GM18526 (cell line): ENCODE measurements around the gene SLC8B1.

Source experiments
- POLR2A ChIP-seq: IDR thresholded peaks from 3 replicates; pipeline ENCODE4 v1.6.1; 2011; ENCODE audit not compliant: insufficient read length; ENCODE audit errors: extremely low read depth

Gene SLC8B1

DNA sequence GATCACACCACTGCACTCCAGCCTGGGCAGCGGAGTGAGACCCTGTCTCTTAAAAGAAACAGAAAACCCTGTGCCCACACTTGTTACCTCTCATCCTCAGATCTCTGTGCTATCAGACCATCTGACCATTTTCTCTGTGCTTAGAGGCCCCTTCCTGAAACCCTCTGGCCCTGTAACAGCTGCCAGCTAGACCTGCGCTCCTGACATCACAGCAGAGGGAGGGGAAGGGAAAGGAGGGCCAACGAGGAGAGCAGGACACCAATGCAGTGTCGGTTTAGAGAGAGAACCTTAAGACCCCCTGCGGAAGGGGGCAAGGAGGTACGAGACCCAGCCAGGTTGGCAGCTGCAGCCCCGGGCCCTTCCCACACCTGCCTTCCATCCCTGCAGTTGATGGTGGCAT, 42.4 kb downstream of the SLC8B1 start:
- TF ChIP-seq POLR2A = no peak

DNA sequence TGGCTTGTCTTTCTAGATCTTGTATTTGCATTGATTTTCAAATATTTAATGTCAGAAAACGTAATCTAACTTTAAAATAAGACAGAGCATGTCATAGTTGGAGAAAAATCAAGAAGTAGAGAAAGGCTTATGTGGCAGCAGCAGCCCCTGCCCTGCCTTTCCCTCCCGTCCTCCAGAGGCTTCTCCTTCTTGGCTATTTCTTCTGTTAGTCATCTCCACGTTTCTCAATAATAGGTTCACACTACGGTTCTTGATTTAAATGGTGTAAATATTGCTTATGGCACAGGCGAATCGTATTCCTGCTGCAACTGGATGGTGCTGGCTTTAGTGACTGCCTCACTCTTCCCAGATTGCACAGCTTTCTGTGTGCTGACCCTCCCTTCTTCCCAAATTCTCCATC, 42.8 kb downstream of the SLC8B1 start:
- TF ChIP-seq POLR2A = no peak

DNA sequence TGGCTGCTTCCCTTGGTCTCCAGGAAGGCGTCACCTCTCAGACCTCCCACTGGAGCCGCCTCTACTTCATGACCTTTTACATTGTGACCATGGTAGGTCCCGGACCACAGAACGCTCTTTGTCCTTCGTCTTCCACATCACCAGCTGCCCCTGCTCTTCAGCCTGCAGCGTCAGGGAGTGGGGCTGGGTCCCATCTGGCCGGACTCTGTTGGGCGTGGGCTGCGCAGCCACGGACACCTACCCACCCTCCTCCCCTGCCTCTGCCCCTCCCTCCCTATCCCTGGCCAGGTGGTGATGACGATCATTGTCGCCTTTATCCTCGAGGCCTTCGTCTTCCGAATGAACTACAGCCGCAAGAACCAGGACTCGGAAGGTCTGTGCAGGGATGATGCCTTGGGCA, 43.3 kb downstream of the SLC8B1 start:
- TF ChIP-seq POLR2A = no peak

DNA sequence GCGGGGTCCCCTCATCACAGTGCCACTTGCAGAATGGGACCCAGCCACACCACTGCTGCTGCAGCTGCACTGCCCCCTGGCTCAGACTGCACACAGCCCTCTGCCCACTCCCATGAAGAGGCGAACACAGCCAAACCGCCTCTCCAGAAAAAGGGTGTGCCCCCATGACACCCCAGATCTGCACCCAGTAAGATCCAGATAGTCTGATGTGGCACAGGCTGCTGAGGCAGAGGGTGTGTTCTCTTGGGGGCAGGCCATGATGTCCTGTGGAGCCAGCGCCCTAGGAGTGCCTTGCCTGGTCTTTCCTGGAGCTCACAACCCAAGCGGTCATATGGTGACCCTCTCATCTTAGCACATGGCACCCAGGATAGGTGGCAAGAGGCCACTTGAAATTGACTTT, 44.4 kb downstream of the SLC8B1 start:
- TF ChIP-seq POLR2A = no peak

DNA sequence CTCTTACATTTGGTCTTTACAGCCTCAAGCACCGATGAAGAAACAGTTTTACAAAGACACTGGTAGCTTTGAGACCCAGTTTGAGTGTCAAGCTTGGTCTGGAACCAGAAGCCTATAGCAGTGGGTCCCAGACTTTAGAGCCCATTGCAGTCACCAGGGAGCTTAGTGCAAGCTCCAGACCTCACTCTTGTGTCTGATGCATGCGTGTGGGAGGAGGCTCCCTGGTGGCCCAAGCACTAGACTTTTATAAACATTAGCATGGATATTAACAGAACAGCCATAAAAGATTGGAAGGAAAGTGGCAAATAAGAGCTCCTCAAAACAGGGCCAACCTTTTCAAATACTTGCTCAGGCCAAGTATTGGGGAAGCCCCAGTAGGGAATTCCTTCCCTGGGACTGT, 45.5 kb downstream of the SLC8B1 start:
- no peak for TF ChIP-seq POLR2A

DNA sequence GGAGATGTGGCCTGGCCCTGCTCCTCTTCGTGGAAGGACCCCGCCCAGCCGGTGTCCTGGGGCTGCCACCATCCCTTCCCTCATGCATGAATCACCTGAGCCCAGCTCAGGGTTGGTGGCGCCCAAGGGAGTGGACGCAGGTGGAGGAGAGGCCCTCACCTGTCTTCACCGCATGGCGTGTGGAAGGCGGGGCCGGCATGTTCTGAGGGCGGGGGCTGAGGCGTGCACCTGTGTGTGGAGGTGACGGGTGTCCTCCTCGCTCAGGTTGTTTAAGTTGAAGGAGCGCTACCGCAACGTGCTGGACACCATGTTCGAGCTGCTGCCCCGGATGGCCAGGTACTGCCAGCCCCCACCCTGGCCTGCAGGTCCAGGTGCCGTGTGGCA, 47.0 kb downstream of the SLC8B1 start:
- TF ChIP-seq POLR2A = no peak

DNA sequence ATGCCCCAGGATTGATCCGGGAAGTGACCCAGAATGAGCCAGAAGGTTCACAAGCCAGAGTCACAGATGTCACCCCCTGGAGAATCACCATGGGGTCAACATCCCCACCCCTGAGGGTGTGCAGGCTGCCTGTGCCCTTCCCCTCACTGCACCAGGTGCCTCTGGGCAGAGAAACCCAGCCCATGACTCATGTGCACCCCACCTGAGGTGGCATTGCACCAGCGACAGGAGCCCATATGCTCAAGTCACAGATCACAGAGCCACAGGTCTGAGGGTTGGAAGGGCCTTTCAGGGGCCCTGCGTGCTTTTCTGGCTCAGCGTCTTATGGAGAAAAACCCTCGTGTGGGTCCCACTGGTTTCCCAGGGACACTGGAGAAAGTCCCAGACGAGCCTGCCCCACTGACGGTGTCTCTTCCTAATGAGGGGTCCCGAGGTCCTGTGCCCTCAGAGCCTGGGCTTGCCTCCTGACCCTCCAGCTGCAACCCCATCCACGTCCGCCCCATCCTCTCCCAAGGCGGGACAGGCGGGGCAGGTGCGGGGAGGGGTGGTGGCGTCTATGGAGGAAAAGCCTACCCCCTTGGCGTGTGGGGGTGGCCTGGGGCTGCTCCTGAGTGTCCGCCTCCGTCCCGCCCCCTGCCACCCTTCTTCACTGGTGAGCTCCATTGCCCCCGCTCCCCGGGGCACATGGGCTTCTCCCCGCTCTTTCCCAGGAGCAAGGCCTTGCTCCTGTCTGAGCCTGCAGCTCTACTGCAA, 47.6 kb downstream of the SLC8B1 start:
- TF ChIP-seq POLR2A = no peak

DNA sequence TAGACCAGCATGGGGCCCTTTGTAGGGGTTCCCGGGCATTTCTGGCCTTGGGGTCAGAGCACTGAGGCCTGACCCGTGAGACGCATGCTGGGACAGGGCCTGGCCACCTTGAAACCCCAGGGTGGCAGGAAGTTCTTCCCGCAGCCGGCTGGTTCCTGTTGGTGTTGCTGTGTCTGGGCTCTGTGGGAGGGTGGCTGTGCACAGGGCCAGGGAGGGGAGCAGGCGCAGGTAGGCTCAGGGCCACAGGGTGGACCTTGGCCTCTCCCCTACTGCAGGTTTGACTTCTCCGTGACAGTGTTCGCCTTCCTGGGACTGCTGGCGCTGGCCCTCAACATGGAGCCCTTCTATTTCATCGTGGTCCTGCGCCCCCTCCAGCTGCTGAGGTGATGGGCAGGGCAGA, 48.2 kb downstream of the SLC8B1 start:
- TF ChIP-seq POLR2A = no peak

DNA sequence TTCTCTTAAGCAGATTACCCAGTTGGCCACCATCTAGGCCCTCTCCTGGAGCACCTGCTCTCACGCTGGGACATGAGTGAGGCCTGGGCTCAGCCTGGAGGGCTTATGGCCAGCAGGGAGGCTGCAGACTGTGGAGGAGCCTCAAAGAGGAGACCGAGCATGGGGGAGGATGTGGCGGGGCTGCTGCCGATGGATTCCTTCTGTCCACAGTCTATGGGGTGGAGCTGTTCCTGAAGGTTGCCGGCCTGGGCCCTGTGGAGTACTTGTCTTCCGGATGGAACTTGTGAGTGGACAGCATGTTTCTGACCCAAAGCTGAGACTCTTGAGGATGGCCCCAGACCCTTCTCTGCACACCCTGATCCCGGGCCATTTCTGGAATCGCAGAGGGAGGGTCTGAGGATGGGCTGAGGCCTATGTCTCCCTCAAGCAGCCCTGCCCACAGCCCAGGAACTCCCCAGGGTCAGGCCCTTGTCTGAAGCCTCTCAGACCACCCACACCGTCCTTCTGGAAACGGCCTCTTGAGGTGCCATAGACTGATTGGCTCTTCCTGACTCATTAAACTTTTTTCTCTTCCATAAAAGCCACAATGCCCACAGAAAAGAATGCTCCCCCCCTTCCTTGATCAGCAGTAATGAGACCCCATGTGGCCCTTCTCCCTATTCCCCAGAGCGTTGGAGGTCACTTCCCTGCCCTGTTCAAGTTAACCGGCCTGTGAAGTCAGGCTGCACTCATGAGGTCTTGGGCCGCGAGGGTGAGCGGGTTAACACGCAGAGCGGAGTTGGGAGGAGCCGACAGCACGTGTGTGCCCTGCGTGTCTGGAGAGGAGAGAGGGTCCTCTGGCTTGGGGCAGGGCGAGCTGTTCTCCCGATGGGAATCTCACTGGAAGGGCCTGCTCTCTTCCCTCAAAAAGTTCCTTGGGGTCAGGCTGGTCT, 49.0 kb downstream of the SLC8B1 start:
- no peak for TF ChIP-seq POLR2A

DNA sequence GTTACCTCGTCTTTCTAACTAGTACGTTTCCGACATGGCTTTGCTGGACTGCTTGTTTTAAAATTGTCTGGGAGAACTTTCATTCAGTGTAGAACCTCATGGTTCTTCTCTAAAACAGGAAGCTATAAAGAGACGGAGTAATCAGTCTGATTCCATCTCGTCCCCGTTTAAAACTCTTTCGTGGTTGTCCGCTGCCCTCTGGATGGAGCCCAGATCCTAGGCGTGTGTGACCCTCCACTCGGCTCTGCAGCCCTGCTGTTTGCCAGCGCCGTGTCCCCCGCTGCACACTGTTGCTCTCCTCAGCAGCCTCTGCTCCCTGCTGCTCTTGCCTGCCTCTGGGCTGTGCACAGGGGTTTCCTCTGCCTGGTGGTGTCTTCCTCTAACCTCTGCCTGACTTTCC, 50.2 kb downstream of the SLC8B1 start:
- TF ChIP-seq POLR2A = no peak

DNA sequence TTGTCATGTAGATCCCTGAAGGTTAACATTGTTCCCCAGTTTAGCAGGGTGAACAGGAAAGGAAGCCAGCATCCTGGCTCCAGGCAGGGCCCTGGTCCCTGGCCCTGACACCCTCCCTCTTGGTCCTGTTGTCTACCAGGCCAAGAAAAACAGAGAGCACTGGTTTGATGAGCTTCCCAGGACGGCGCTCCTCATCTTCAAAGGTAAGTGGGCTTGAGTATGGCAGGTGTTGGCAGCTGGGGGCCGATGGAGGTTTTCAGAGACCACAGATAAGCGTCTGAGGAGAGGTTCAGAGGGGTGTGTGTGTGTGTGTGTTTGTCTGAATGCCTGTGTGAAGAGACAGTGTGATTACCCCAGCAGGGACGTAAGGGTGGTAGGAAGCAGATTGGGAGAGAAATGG, 56.3 kb downstream of the SLC8B1 start:
- TF ChIP-seq POLR2A = no peak

DNA sequence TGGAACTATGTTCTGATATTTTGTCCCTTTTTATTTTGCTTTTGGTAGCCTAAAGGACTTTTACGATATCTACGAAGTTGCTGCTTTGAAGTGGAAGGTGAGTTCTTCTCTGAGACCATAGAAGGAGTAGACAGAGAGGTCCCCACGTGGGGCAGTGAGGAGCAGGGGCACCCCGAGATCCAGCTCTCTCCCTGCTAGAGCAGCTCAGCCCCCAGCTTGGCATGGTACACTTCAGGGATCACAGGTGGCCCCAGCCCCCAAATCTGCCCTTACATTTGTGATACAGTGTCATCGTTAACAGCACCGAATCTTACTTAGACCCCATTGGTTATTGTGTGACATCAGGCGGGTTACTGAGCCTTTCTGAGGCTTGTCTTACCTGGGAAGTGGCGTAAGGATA, 56.8 kb downstream of the SLC8B1 start:
- no peak for TF ChIP-seq POLR2A

DNA sequence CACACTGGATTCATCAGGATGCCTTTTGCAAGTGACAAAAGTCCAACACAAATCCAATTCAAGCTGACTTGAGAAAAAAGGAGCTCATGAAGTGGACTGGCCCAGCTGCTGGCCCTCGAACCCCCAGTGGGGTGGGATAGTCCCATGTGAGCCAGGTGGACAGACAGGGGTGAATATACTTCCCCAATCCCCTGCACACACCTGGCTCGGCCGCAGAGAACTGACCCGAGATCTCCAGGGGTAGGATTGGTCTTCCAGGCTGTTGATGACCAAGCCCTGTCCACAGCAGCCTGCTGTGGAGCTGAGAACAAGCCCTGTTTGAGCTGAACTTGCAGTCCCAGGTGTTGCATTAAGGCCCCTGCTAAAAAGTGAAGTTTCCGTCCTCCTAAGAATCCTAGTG, 57.4 kb downstream of the SLC8B1 start:
- no peak for TF ChIP-seq POLR2A

DNA sequence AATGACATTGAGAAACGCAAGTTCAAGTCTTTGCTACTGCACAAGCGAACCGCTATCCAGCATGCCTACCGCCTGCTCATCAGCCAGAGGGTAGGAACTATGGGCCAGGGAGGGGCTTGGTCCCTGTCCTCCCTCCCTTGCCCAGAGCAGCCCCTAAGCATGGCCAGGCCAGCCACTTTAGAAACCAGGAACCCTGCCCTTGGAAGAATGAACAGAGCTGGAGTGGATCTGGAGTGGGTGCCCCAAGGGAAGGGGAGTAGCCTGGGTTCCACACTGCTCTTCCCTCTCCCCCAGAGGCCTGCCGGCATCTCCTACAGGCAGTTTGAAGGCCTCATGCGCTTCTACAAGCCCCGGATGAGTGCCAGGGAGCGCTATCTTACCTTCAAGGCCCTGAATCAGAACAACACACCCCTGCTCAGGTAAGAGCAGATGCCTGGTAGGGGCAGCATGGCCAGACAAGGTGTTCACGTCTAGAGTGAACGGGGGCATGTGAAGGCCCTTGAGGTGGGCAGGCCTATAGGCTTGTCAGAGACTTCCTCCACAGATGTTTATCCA, 57.9 kb downstream of the SLC8B1 start:
- TF ChIP-seq POLR2A = no peak

DNA sequence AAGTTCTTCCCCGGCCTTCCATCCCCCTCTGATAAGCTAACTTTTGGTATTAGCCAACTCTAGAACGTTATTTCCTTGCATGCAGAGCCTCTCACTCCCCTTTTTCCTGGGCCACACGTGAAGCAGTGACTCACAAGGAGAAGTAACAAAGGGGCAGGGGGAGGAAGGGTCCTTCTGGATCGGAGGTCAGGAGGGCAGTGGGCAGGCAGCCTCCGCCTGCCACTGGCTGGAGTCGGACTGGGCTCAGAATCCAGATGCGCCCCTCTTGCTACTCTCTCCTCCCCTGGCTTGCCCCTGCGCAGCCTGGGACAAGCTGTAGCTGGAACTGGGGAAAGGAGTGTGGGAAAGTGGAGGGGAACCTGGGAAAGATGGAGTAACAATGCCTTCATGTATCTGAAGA, 58.6 kb downstream of the SLC8B1 start:
- TF ChIP-seq POLR2A = no peak

DNA sequence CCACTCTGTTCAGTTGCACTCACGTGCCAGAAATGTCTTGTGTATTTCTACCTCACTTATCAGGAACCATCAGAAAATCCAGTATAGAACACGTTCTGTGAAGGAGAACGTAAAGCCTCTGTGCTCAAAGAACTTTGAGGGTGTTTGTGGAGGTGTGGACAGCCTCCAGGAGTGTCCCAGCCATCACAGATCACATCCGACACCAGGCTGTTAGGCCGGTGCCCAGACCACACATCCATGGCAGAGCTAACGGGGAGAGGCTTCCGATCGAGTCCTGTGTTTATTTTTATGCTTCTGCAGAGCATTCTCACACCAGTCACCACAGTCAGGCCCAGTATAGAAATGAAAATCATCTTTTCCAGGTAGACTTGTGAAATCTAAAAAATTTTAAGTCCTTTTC, 60.1 kb downstream of the SLC8B1 start:
- no peak for TF ChIP-seq POLR2A
